ACHN (cell line): Measurements from ENCODE around the gene ECE1.
"Not testable (repeated sequence)": the region's sequence is repeated elsewhere in the genome, so short reads cannot be mapped to it uniquely, and the experiment has no call there.

Experiments used
- DNase-seq: peaks from one replicate; pipeline ENCODE4 v3.0.0-alpha.2; 2015
- in situ Hi-C: cut with HindIII; loops from 2 replicates; pipeline ENCODE4 v1.10.0; 2017; ENCODE audit warnings: low sequenced_read_pairs, low pct_ligation_motif_present, low pct_unique_long_range_greater_than_20kb

Gene ECE1

DNA sequence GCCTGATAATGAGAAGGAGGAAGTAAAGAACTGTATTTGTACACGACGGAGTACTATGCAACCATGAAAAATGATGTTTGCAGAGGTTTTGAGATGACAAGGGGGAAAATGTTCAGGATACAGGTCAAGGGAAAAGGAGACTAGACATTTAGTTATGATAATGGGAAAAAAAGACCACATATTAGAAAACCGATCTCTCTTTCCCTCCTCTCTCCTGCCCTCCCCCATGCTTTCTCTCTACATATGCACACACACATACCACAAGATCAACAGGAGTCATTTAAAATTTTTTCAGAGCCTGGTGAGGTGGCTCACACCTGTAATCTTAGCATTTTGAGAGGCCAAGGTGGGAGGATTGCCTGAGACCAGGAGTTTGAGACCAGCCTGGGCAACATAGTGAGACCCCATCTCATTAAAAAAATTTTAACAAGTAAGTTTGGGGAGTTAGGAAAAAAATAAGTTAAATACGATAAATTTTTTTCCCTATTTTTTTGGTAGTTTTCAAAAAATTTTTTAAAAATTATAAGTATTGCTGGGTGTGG, 44.5 kb downstream of the ECE1 start:
- in situ Hi-C loops, result no loop called here
- DNase-seq, result no peak

DNA sequence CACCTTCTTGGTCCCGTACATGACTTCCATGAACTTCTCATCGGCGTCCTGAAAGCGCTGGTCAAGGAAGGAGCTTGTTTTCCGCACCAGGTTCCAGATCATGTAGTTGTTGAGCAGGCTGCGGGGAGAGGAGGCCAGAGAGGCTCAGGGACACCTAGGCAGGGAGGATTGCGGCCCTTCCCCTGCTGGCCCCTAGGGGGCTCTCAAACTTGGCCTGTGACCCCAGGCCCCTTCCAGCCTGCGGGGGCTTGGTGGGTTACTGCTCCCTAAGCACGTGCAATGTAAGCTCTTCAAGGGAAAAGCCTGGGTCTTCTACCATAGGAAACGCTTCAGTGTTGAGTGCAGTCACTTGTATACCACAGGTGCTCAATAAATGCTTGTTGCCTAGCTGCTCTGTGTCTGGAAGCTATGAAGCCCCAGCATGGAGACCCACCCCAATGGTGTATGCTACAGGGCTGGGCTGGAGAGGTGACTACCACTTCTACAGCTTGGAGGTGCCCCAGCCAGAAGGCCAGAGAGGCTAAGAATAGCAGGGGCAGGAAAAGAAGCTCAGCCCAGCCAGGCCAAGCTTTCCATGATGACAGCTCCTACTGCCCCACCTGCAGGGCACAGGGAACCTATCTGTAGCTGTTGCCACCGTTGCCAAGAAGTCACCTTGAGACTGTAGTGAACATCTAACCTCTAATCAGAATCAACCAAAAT, 45.1 kb downstream of the ECE1 start:
- no peak for DNase-seq
- in situ Hi-C loops, result no loop called here

DNA sequence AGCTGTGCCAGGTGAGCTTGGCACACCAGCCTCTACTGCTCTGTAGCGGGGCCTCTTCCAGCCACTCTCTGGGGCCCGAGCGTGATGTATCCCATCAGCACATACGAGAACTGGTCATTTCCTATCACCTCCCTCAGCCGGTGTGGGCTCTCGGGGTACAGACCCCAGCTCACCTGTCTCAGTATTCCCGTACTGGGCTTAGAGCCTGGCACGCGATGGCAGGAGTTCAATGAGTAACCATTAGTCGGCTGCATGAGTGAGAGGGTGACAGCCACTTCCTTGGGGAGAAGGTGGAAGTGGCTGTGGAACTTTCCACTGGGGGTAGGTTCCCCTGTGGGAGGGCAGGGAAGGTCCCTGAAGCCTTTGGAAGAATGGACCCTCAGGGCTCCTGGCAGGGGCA, 46.1 kb downstream of the ECE1 start:
- no peak for DNase-seq
- in situ Hi-C loops, result no loop called here

DNA sequence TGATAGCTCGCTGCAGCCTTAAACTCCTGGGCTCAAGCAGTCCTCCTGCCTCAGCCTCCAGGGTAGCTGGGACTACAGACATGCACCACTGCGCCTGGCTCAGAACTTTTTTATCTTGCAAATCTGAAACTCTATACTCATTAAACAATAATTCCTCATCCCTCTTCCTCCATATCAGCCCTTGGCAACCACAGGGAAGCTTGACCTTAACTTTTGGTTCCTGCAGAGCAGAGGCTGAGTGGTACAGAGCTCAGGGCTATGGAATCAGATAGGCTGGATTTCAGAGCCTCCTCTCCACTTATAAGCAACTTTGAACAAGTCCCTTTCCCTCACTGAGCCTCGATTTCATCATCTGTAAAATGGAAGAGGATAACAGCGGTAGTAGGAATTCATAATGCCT, 47.4 kb downstream of the ECE1 start:
- in situ Hi-C loops, result no loop called here
- DNase-seq, result no peak

DNA sequence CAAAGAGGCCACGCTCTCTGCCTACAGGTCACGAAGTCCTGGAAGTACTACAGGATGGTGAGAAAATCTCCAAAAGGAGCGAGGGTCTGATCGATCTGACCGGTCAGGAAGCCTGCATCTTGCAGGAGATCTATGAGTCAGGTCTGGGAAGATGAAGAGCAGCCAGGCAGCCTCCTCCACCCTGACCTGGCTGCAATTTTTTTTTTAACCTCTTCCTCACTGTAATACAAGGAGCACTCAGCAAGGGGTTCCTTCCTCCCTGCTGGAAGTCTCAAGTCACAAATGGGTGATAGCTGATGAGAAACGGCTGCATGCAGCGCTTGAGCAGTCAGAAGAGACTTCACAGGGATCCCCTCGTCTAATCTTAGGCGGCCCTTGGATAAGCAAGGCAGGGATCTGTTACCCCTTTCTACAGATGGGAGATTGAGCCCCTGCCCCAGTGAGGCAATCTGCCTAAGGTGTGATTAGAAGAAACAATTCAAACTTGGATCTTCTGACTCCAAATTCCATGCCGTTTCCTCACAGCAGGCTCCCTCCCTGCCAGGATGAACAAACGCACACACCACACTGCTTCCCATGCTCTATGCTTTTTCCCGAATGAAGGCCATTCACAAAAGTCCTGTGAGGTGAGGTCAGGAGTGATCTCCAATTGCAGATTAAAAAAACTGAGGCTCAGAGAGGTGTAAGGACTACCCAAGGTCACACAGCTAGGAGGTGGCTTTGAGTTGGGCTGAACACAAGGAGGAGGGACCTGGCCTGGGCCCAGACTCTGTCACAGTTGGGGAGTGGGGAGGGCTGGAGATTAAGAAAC, 48.3 kb downstream of the ECE1 start:
- DNase-seq, result no peak
- in situ Hi-C loops, result no loop called here

DNA sequence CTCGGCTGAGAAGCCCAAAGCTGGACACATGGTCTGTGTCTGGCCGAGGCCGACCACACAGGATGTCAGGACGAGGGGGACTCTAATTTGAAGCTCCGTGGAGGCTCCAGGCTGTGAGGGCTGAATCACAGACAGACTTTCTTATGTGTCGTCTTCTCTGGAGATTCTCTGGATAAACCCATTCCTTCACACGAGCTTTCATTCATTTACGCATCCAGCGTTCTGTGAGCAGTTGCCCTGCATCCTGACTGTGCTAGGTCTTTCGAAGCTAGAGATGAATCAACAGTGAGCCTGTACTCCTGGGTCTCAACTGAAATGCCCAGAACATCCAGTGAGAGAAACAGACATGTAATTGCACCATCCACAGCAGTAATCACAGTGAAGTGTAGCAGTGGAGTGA, 49.6 kb downstream of the ECE1 start:
- in situ Hi-C loops, result no loop called here
- DNase-seq, result no peak

DNA sequence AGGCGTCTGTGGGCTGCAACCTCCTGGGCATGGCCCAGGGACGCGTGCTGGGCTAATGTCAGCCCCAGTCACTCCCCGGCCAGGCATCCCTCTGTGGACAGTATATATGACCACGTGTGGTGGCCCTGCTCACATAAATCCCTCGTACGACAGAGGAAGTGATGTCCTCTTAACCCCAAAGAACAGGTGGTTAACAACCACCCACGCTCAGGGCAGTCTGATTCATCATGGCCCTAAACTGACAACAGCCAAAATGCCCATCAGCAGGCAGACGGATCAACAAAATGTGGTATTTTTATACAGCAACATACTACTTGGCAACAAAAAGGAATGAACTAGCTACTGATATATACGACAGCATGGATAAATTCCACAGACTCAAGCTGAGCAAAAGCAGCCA, 51.0 kb downstream of the ECE1 start:
- no peak for DNase-seq
- in situ Hi-C loops, result no loop called here

DNA sequence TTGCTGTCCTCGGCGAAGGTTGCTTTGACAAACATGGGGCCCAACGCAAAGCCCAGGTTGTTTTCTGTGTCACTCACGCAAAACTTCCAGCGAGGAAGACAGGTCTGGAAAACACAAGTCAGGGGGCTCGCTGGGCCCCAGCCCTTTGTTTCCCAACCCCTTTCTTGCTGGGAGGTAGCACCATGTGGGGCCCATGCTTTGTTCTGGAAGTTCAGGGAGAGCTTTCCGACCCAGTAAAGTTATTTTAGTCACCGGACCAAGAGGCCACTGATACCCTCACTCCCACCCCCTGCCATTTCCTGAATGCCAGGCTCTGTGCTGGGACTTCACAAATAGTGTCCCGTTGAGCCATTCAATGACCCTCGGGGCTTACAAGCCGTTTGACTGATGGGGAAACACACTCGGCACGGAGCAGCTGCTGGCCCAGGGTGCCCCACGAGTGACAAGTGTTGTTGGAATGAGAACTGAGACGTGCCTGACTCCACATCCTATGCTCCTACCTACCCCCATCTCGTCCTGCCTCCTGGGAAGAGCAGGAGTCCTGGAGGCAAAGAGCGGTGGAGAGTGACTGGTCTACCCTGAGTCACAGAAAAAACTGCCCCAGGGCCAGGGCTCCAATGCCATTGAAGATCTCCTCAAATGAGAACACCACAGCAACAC, 52.0 kb downstream of the ECE1 start:
- in situ Hi-C loops, result no loop called here
- DNase-seq, result no peak

DNA sequence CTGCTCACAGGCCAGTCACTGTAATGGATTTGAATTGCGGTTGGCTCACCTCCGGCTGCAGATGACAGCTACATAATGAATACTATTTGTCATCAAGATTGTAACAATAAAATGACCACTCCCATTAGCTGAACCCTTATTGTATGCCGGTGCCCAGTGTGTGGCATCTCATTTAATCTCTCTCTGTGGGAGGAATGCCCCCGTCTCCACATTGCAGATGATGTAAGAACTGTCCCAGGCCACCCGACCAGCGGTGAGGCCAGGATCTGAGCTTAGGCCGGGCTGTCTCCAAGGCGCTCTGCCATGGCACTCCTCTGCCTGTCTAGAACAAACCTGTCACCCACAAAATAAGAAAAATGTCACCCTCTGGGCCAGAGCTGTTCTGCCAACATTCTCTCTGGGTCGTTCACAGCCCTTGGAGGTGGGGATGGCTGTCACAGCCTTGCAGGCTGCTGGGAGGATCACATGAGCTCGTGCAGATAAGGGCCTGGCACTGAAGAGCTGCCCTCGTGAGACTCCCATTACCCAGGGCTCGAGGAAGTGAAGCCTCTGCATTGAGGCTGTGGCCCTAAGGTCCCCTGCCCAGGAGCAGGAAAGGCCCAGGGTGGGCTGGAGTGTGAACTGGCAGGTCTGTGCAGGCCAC, 52.7 kb downstream of the ECE1 start:
- no peak for DNase-seq
- in situ Hi-C loops, result no loop called here

DNA sequence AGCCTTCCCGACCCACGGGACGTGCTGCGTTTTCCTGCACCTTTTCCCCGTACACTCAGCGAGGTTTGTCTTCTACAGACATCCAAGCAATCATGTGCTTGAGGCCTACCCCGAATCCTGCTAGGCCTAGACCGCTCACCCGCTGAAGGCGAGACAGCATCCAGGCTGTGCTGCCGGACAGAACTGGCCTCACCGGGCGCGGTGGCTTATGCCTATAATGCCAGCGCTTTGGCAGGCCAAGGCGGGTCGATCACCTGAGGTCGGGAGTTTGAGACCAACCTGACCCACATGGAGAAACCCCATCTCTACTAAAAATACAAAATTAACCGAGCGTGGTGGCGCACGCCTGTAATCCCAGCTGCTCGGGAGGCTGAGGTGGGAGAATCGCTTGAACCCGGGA, 54.1 kb downstream of the ECE1 start:
- no peak for DNase-seq
- in situ Hi-C loops, result no loop called here

DNA sequence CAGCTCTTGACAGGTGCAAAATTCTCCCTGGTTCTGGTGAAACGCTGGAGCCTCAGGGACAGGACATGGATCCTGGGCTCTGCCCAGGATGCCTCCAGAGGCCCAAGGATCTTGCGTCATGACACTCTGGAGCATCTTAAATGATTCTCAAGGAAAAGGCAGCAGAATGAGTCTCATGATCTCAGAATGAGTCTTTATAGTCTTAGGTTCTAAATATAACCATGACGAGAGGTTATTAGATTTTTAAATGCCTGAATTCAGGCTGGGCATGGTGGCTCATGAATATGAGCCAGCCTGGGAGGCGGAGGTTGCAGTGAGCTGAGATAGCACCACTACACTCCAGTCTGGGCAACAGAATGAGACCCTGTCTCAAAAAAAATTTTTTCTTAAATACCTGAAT, 55.5 kb downstream of the ECE1 start:
- in situ Hi-C loops, result no loop called here
- no peak for DNase-seq

DNA sequence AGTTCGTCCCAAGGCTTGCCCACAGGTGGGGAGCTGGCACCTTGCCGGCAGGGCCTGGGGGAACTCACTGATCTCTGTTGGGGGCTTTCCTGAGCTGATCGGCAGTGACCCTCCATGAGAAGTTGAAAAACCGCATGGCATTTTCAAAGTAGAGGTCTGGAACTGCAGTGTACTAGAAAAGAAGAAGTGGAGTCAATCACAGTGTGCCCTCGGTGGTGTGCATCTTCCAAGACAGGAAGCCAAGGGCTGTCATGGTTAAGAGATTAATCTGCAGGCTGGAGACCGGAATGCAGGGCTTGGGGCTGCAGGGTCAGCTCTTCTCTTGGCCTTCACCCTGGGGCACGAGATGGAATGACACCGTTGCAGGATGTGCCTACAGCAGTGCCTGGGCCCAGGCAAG, 56.8 kb downstream of the ECE1 start:
- in situ Hi-C loops, result no loop called here
- DNase-seq, result no peak

DNA sequence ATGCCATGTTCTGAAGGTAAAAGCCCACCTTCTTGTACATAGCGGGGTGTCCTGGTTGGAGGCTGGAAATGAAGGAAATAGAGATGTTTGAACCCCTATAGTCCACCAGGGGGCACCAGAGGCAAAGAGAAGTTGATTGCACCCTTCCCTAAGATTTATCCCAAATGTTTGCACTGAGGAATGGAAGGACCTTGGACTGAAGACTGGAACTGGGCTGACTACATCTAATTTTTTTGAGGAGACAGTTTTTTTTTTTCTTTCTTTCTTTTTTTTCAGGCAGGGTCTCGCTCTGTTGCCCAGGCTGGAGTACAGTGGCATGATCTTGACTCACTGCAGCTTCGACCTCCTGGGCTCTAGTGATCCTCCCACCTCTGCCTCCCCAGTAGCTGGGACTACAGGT, 58.2 kb downstream of the ECE1 start:
- in situ Hi-C loops, result no loop called here

DNA sequence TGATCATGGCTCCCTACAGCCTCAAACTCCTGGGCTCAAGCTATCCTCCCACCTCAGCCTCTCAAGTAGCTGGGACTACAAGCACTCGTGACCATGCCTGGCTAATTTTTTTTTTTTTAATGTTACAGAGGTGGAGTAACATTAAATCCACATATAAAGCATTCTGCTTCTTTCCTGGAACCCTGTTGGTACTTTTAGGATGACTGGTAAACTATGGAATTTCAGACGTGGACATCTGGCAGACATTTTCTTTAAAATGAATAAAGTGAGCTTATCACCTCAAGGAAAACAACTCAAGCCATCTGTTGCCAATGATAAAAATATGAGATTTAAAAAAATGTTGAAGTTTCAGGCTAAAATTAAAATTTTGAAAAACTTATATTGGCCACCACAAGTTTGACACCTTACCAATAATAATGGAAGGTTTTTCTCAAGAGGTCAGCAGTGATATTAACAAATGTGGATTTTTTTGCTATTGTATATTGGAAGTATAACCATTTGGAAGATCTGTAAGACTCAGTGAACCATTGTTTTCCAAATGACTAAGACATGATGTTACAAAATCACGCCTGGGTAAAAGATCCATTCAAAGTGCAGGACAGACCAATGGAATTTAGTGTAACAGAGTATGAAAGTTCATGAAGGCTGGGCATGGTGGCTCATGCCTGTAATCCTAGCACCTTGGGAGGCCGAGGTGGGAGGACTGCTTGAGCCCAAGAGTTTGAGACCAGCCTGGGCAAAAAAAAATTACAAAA, 60.8 kb downstream of the ECE1 start:
- in situ Hi-C loops, result no loop called here
- no peak for DNase-seq

More for the DNA sequence above, 58.2 kb downstream of the ECE1 start:
- peak; percentile 46 for DNase-seq

DNA sequence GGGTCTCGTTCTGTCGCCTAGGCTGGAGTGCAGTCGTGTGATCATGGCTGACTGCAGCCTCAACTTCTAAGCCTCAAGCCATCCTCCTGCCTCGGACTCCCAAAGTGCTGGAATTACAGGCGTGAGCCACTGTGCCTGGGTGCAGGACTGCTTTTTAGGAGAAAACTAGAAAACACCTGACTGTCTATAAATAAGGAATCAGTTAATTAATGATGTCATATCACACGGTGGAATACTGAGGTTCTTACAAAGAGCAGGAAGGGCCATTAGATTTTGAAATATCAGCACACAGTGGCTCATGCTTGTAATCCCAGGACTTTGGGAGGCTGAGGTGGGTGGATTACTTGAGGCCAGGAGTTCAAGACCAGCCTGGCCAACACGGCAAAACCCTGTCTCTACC, 62.0 kb downstream of the ECE1 start:
- DNase-seq, in situ Hi-C loops: not testable (repeated sequence)

DNA sequence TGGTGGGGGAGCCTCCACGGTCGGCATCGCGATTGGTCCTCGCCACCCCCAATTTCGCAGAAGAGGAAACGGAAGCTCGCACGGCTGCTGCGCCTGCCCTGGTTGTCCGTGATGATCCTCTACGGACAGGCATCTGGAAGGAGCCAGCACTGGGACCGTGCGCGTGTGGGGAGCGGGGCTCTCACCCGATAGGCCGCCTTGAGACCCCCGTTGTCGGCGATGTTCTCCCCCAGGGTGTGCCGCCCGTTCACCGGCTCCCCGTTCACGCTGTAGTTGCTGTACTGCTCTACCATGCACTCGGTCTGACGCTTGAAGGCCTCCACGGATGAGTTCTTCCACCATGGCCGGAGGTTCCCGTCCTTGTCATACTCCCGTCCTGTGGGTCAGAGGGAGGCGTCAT, 65.2 kb downstream of the ECE1 start:
- no peak for DNase-seq

DNA sequence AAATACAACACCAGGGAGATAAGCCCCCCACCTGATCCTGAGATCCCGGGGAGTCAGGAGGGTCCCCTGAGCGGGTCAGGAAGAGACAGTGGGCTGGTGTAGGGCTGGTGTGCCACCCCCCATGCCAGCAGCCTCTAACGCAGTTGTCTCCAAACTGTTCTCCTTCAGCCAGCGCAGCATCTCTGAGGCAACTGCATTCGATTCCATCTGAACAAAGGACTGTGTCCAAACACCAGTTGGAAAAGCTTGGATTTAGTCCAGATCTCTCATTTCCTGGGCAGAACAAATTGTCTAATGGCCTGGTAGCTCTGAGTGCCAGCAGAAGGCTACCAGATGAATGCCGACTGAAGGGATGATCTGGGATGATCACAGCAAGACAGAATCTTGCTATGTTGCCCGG, 69.4 kb downstream of the ECE1 start:
- in situ Hi-C loops, result no loop called here
- DNase-seq, result no peak

More for the DNA sequence above, 65.2 kb downstream of the ECE1 start:
- in situ Hi-C loops, result no loop called here

DNA sequence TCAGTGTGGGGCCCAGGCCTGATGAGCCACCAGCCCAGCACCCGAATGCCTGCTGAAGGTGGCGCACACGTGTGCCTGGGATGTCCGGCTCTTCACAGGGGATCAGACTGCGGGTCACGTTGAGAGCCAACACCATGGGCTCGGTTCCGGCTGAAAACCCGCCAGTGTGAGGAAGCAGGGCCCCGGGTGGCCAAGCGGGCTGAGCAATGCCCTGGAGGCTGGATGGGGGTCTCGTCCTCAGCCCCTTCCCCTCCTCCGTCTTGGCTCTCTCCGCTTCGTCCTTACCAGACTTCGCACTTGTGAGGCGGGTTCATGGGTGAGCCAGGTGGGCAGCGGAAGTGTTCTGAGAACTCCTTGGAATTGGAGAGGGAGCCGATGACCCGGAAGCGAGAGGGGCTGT, 70.6 kb downstream of the ECE1 start:
- in situ Hi-C loops, result no loop called here
- DNase-seq, result no peak
